ENCODE measurements around the gene MYO5B.

DNA sequence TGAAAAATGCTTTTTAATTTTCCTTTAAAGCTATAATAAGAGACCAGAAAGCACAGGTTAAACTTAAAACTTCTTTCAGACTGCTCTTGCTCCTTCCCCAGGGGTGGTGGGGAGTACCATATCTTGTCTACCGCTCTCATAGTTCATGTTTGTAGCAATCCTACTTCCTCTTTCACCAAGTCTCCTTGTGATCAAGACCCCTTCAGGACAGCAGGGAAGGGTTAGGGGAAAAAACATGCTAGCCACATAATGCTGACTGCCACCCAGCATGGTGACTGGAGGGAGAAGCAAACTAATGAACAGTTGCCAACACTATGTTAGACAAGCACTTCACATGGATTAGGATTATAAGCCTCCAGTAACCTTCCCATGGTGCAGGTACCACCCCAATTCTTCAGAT, 8.6 kb downstream of the MYO5B start:
- TF ChIP-seq, protein P1, sequence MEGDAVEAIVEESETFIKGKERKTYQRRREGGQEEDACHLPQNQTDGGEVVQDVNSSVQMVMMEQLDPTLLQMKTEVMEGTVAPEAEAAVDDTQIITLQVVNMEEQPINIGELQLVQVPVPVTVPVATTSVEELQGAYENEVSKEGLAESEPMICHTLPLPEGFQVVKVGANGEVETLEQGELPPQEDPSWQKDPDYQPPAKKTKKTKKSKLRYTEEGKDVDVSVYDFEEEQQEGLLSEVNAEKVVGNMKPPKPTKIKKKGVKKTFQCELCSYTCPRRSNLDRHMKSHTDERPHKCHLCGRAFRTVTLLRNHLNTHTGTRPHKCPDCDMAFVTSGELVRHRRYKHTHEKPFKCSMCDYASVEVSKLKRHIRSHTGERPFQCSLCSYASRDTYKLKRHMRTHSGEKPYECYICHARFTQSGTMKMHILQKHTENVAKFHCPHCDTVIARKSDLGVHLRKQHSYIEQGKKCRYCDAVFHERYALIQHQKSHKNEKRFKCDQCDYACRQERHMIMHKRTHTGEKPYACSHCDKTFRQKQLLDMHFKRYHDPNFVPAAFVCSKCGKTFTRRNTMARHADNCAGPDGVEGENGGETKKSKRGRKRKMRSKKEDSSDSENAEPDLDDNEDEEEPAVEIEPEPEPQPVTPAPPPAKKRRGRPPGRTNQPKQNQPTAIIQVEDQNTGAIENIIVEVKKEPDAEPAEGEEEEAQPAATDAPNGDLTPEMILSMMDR (IDR thresholded peaks at IDR 0.05 in 2 of 3, conservative IDR thresholded peaks at IDR 0.05 in 1 of 3; ENCODE audit: borderline replicate concordance in 1 of 3, insufficient read depth in 1 of 3, low read depth in 2 of 3, low read length in 2 of 3), result no peak
- TF ChIP-seq POLR2A (IDR thresholded peaks at IDR 0.05; ENCODE audit: borderline replicate concordance, extremely low read depth, insufficient read depth, insufficient read length), result no peak
